GM12878 (cell line): Measurements from ENCODE around the gene POTEF.
"Not testable (repeated sequence)": the region's sequence is repeated elsewhere in the genome, so short reads cannot be mapped to it uniquely, and the experiment has no call there.

Experiments
- BHLHE40 ChIP-seq, 2 experiments: fragments of 450-650 bp in 1 of 2; IDR thresholded peaks; 2 replicates each; pipeline ENCODE4 v1.6.1; 2011 to 2017; ENCODE audit warnings: low read depth in 2 of 2, borderline replicate concordance in 1 of 2, improper control_type of control experiment in 1 of 2, low read length in 1 of 2, mild to moderate bottlenecking in 1 of 2
- CTCF ChIP-seq, 3 experiments: IDR thresholded peaks in 2 of 3; conservative IDR thresholded peaks in 1 of 3; 2 replicates each; pipeline ENCODE4 v1.5.1; 2011; ENCODE audit warnings: low read depth in 3 of 3, low read length in 3 of 3, mild to moderate bottlenecking in 3 of 3, control low read depth in 2 of 3, moderate library complexity in 2 of 3, inconsistent platforms in 1 of 3, mixed read lengths in 1 of 3; ENCODE audit not compliant: control insufficient read depth in 2 of 3, insufficient read depth in 1 of 3; ENCODE audit errors: extremely low read depth in 1 of 3
- FOS ChIP-seq: IDR thresholded peaks from 3 replicates; pipeline ENCODE4 v1.6.1; 2011; ENCODE audit warnings: borderline replicate concordance; ENCODE audit not compliant: insufficient read length; ENCODE audit errors: extremely low read depth
- JUND ChIP-seq: IDR thresholded peaks from 2 replicates; pipeline ENCODE4 v1.6.1; 2012; ENCODE audit warnings: low read depth, mild to moderate bottlenecking, low read length, improper control_type of control experiment, moderate library complexity
- POLR2AphosphoS5 ChIP-seq: IDR thresholded peaks from 2 replicates; pipeline ENCODE4 v1.6.1; 2011; ENCODE audit warnings: mild to moderate bottlenecking, low read length, inconsistent platforms
- RFX5 ChIP-seq: IDR thresholded peaks from 2 replicates; pipeline ENCODE4 v1.6.1; 2011; ENCODE audit warnings: low read depth, low read length, improper control_type of control experiment

- not testable (repeated sequence) for TF ChIP-seq BHLHE40 (IDR thresholded peaks at IDR 0.05; ENCODE audit: borderline replicate concordance in 1 of 2, low read depth in 2 of 2, low read length in 1 of 2); JUND; RFX5; POLR2AphosphoS5; CTCF (IDR thresholded peaks at IDR 0.05 in 2 of 3, conservative IDR thresholded peaks at IDR 0.05 in 1 of 3; ENCODE audit: control insufficient read depth in 2 of 3, extremely low read depth in 1 of 3, insufficient read depth in 1 of 3, low read depth in 3 of 3, low read length in 3 of 3); FOS
Measured at GRCh38 chr2:130143266-130144039, 14.4 kb upstream of the POTEF start.
